Fibroblast of pulmonary artery (primary cell): ENCODE results near the gene TTI1.

Experiments used
- DNase-seq: peaks from one replicate; pipeline ENCODE4 v3.0.0-alpha.2; 2010; ENCODE audit warnings: low read depth
- H3K4me3 ChIP-seq: replicated peaks from 2 replicates; pipeline ENCODE4 v1.5.1; 2011; ENCODE audit warnings: low read depth, mild to moderate bottlenecking, control low read depth, low read length, moderate library complexity
- CTCF ChIP-seq: IDR thresholded peaks from 2 replicates; pipeline ENCODE4 v1.5.1; 2011; ENCODE audit warnings: mild to moderate bottlenecking, control low read depth, low read length, inconsistent platforms; ENCODE audit errors: missing control alignments

TTI1 gene

GRCh38 chr20:37935435-37935834 lies 97.8 kb downstream of the TTI1 start:
- no peak overlapping the region for H3K4me3 ChIP-seq
- TF ChIP-seq CTCF, result no peak
- DNase-seq, result no peak

GRCh38 chr20:37934634-37935375 lies 98.5 kb downstream of the TTI1 start:
- TF ChIP-seq CTCF, result no peak
- no peak for DNase-seq

GRCh38 chr20:37933786-37934633 lies 99.2 kb downstream of the TTI1 start:
- TF ChIP-seq CTCF, result no peak
- H3K4me3 ChIP-seq, result no peak overlapping the region
- no peak for DNase-seq

More at GRCh38 chr20:37934634-37935375, 98.5 kb downstream of the TTI1 start:
- H3K4me3 ChIP-seq, result no peak overlapping the region
